Type B pancreatic cell (in vitro differentiated cells): ENCODE data around the gene ZMIZ2. TPM values are rescaled to one million over a fixed set of nuclear protein-coding genes. Genes with fewer than 3 reads are reported as not detected.
A peak's percentile ranks its signal among the peaks of the same experiment; 100 is the strongest.
"Not testable (repeated sequence)": the region's sequence is repeated elsewhere in the genome, so short reads cannot be mapped to it uniquely, and the experiment has no call there.

Experiments
- DNase-seq: peaks from one replicate; pipeline ENCODE4 v3.0.0; 2021; ENCODE audit warnings: mixed read lengths; ENCODE audit not compliant: unreplicated experiment; ENCODE audit errors: extremely low spot score
- H3K27ac Mint-ChIP-seq: 2 replicates; pipeline ENCODE4 v1.8.0; 2021; ENCODE audit warnings: mild to moderate bottlenecking, mixed read lengths
- H3K27me3 Mint-ChIP-seq: 2 replicates; pipeline ENCODE4 v1.8.0; 2021; ENCODE audit warnings: mixed read lengths
- H3K36me3 Mint-ChIP-seq: 2 replicates; pipeline ENCODE4 v1.8.0; 2021; ENCODE audit warnings: mixed read lengths
- H3K4me1 Mint-ChIP-seq: one replicate; pipeline ENCODE4 v1.8.0; 2021; ENCODE audit warnings: mixed read lengths; ENCODE audit not compliant: unreplicated experiment
- H3K4me3 Mint-ChIP-seq: 2 replicates; pipeline ENCODE4 v1.8.0; 2021; ENCODE audit warnings: mild to moderate bottlenecking, mixed read lengths
- H3K9me3 Mint-ChIP-seq: 2 replicates; pipeline ENCODE4 v1.8.0; 2021; ENCODE audit warnings: mixed read lengths
- CTCF ChIP-seq: fragments of 200-600 bp; sonication (generic); conservative IDR thresholded peaks from 2 replicates; pipeline ENCODE4 v1.5.0; 2021; ENCODE audit warnings: antibody characterized with exemption, mild to moderate bottlenecking
- total RNA-seq: library from RNA; stranded (reverse); gene quantifications from 2 replicates; pipeline ENCODE4 v1.2.1, GENCODE V29; 2021; ENCODE audit warnings: low replicate concordance

ZMIZ2 gene
- total RNA-seq, 1 donor from 2014 or later, result 112 TPM

- Mint-ChIP-seq H3K36me3 (peaks cover 3% of the 10 kb centered on the region), H3K9me3 (no peaks in the 10 kb centered on the region), H3K4me1 (peaks cover 22% of the 10 kb centered on the region), H3K27me3 (no peaks in the 10 kb centered on the region), H3K4me3 (no peak overlapping the region), H3K27ac (peak overlapping the region; percentile 16)
- DNase-seq, result no peak
- no peak for TF ChIP-seq CTCF
Measured at GRCh38 chr7:44769776-44770294, 21.2 kb downstream of the ZMIZ2 start.

- Mint-ChIP-seq H3K9me3 (no peaks in the 10 kb centered on the region), H3K36me3 (peaks cover 3% of the 10 kb centered on the region), H3K4me1 (peaks cover 22% of the 10 kb centered on the region), H3K4me3 (no peak overlapping the region), H3K27me3 (no peaks in the 10 kb centered on the region), H3K27ac (peak overlapping the region; percentile 39)
- no peak for TF ChIP-seq CTCF
- no peak for DNase-seq
Measured at GRCh38 chr7:44771358-44771757, 22.7 kb downstream of the ZMIZ2 start.

GRCh38 chr7:44772440-44772839 is 23.8 kb downstream of the ZMIZ2 start:
- H3K4me1 Mint-ChIP-seq, result peaks cover 22% of the 10 kb centered on the region
- TF ChIP-seq CTCF, result no peak
- H3K27me3 Mint-ChIP-seq, result no peaks in the 10 kb centered on the region
- no peak overlapping the region for H3K4me3 Mint-ChIP-seq
- no peaks in the 10 kb centered on the region for H3K9me3 Mint-ChIP-seq
- no peaks in the 10 kb centered on the region for H3K36me3 Mint-ChIP-seq
- no peak overlapping the region for H3K27ac Mint-ChIP-seq
- DNase-seq, result no peak

- no peak overlapping the region for H3K27ac Mint-ChIP-seq
- no peak for DNase-seq
- H3K4me1 Mint-ChIP-seq, result peaks cover 18% of the 10 kb centered on the region
- H3K9me3 Mint-ChIP-seq, result no peaks in the 10 kb centered on the region
- no peak overlapping the region for H3K4me3 Mint-ChIP-seq
- TF ChIP-seq CTCF, result no peak
- H3K36me3 Mint-ChIP-seq, result no peaks in the 10 kb centered on the region
- no peaks in the 10 kb centered on the region for H3K27me3 Mint-ChIP-seq
Measured at GRCh38 chr7:44772867-44773266, 24.2 kb downstream of the ZMIZ2 start.

GRCh38 chr7:44774486-44774885 is 25.8 kb downstream of the ZMIZ2 start:
- H3K36me3 Mint-ChIP-seq, DNase-seq, H3K9me3 Mint-ChIP-seq, H3K4me1 Mint-ChIP-seq, H3K4me3 Mint-ChIP-seq, H3K27me3 Mint-ChIP-seq, H3K27ac Mint-ChIP-seq: not testable (repeated sequence)

- no peak for DNase-seq
- H3K27me3 Mint-ChIP-seq, result no peaks in the 10 kb centered on the region
- H3K36me3 Mint-ChIP-seq, result no peaks in the 10 kb centered on the region
- no peak overlapping the region for H3K4me3 Mint-ChIP-seq
- TF ChIP-seq CTCF, result no peak
- no peaks in the 10 kb centered on the region for H3K4me1 Mint-ChIP-seq
- H3K9me3 Mint-ChIP-seq, result no peaks in the 10 kb centered on the region
- no peak overlapping the region for H3K27ac Mint-ChIP-seq
Measured at GRCh38 chr7:44775383-44776107, 26.9 kb downstream of the ZMIZ2 start.
